NCI-H2029 (cell line): ENCODE results near the gene CELF4.

Source experiments
- DNase-seq: peaks from one replicate; lab custom pipeline; 2025; lab: John Stamatoyannopoulos, UW

The CELF4 gene

GRCh38 chr18:37440206-37440605, 125.4 kb downstream of the CELF4 start:
- no peak for DNase-seq

- DNase-seq = no peak
Observed at GRCh38 chr18:37438417-37439180, 127.0 kb downstream of the CELF4 start.

- no peak for DNase-seq
Observed at GRCh38 chr18:37435996-37436395, 129.6 kb downstream of the CELF4 start.

- DNase-seq = no peak
Observed at GRCh38 chr18:37435150-37435867, 130.3 kb downstream of the CELF4 start.

- DNase-seq = no peak
Observed at GRCh38 chr18:37434161-37434860, 131.3 kb downstream of the CELF4 start.

- DNase-seq = no peak
Observed at GRCh38 chr18:37432436-37433195, 133.0 kb downstream of the CELF4 start.

- no peak for DNase-seq
Observed at GRCh38 chr18:37430357-37431076, 135.1 kb downstream of the CELF4 start.

- DNase-seq = no peak
Observed at GRCh38 chr18:37429791-37430190, 135.8 kb downstream of the CELF4 start.

- no peak for DNase-seq
Observed at GRCh38 chr18:37428288-37428974, 137.2 kb downstream of the CELF4 start.

GRCh38 chr18:37426586-37426985, 139.0 kb downstream of the CELF4 start:
- DNase-seq = no peak

- DNase-seq = no peak
Observed at GRCh38 chr18:37425222-37425621, 140.4 kb downstream of the CELF4 start.

GRCh38 chr18:37424507-37424906, 141.1 kb downstream of the CELF4 start:
- no peak for DNase-seq

GRCh38 chr18:37422596-37422995, 143.0 kb downstream of the CELF4 start:
- DNase-seq = no peak

GRCh38 chr18:37422116-37422515, 143.5 kb downstream of the CELF4 start:
- DNase-seq = no peak

- DNase-seq = no peak
Observed at GRCh38 chr18:37421341-37422077, 144.1 kb downstream of the CELF4 start.

GRCh38 chr18:37420315-37420880, 145.2 kb downstream of the CELF4 start:
- DNase-seq = no peak

- DNase-seq = no peak
Observed at GRCh38 chr18:37419866-37420265, 145.7 kb downstream of the CELF4 start.

- no peak for DNase-seq
Observed at GRCh38 chr18:37419315-37419714, 146.3 kb downstream of the CELF4 start.

- no peak for DNase-seq
Observed at GRCh38 chr18:37414816-37415215, 150.8 kb downstream of the CELF4 start.

- DNase-seq = no peak
Observed at GRCh38 chr18:37412829-37413228, 152.8 kb downstream of the CELF4 start.
